Esophagus muscularis mucosa (tissue), 4 donors: Measurements from ENCODE around the gene RORC. TPM values are rescaled to one million over a fixed set of nuclear protein-coding genes. Genes with fewer than 3 reads are reported as not detected.

Experiments used
- DNase-seq: peaks from one replicate; pipeline ENCODE4 v3.0.0-alpha.2; 2017; ENCODE audit errors: extremely low spot score
- H3K27ac ChIP-seq, 4 donors: fragments of 200-600 bp; sonication (generic); replicated peaks in 1 of 4; 1 replicate in 3 of 4; 2 replicates in 1 of 4; pipeline ENCODE4 v1.5.1; 2016 to 2019; ENCODE audit warnings: mild to moderate bottlenecking in 1 of 4
- H3K27me3 ChIP-seq, 4 donors: fragments of 200-600 bp; sonication (generic); one replicate each; pipeline versions ENCODE4 v1.5.1 to v1.6.0; 2016 to 2019
- H3K36me3 ChIP-seq, 4 donors: fragments of 200-600 bp; sonication (generic); one replicate each; pipeline ENCODE4 v1.5.1; 2016 to 2019
- H3K4me1 ChIP-seq, 4 donors: fragments of 200-600 bp; sonication (generic); one replicate each; pipeline ENCODE4 v1.5.1; 2016 to 2019
- H3K4me3 ChIP-seq, 4 donors: fragments of 200-600 bp; sonication (generic); 1 replicate in 2 of 4; 2 replicates in 2 of 4; pipeline ENCODE4 v1.5.1; 2016 to 2019; ENCODE audit warnings: mild to moderate bottlenecking in 4 of 4, moderate library complexity in 1 of 4
- H3K9me3 ChIP-seq, 4 donors: fragments of 200-600 bp; sonication (generic); 1 replicate in 3 of 4; 2 replicates in 1 of 4; pipeline ENCODE4 v1.5.1; 2016 to 2019
- EP300 ChIP-seq: sonication (generic); formaldehyde crosslinking; IDR thresholded peaks from one replicate; pipeline ENCODE4 v1.6.1; 2017; ENCODE audit warnings: antibody characterized with exemption
- POLR2A ChIP-seq: fragments of 450-650 bp; IDR thresholded peaks from one replicate; pipeline ENCODE4 v1.6.1; 2017; ENCODE audit warnings: antibody characterized with exemption, moderate library complexity, mild to moderate bottlenecking, low read depth
- POLR2AphosphoS5 ChIP-seq, 2 donors: sonication (generic); formaldehyde crosslinking; IDR thresholded peaks; one replicate each; pipeline ENCODE4 v1.6.1; 2017; ENCODE audit warnings: antibody characterized with exemption in 2 of 2
- WGBS: methylation state at CpG from one replicate; pipeline ENCODE4 v1.1.5; 2018; 5-methylcytosine and 5-hydroxymethylcytosine counted together
- intact Hi-C: fragments of 100-400 bp; cut with DNase I; formaldehyde crosslinking; loops from one replicate; pipeline ENCODE4 v1.15.1; 2023
- total RNA-seq, 4 donors: library from RNA; depleted of rRNA; stranded (reverse); fragments of >200 nt; gene quantifications; one replicate each; pipeline versions ENCODE4 v1.1.0 to v1.2.1, GENCODE V29; 2016
- TF ChIP-seq, protein P1 (sequence below), 3 experiments: fragments of 200-600 bp in 2 of 3; fragments of 450-650 bp in 1 of 3; sonication (generic) in 2 of 3; IDR thresholded peaks; one replicate each; pipeline ENCODE4 v1.5.1; 2017 to 2019; ENCODE audit warnings: antibody characterized with exemption in 3 of 3, mild to moderate bottlenecking in 2 of 3, moderate library complexity in 1 of 3

Gene RORC
- total RNA-seq, 4 donors from 2014 or later, result 0.11 to 0.17 TPM; not detected in 2

DNA sequence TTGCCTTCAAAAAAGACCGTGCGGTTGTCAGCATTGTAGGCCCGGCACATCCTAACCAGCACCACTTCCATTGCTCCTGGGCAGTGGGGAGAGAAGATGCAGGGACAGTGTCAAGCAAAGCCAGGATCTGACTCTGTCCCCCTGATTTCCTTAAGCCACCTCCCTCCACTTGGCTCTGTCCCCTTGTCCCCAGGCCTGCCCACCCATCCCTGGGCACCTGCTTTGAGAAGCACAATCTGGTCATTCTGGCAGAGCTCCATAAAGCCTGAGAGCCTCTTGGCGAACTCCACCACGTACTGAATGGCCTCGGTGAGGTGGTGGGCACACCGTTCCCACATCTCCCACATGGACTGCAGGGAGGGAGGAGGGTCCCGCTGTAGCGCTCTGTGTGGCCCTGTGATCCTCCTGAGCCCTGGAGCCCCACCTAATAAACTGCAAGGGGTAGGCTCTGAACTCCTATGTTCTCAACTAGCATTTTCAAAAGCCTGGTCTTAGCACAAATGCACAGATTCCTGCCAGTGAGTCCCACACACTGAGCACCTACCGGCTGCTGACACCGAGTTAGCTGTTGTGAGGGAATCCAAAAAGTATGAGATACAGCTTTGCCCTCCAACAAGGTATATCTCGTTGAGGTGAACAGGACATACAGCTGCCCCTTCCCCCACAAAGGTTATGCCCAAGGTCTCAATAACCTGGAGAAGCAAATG, 18.2 kb downstream of the RORC start:
- TF ChIP-seq EP300 (no peak), POLR2A (no peak)
- 85% methylated on average over 5 of the region's 12 CpGs for WGBS
- DNase-seq, result no peak
- Histone ChIP-seq H3K36me3 (peaks cover 0 to 23% (median 0%) of the 10 kb centered on the region in 4 donors), H3K27ac (no peak overlapping the region), H3K4me3 (no peak overlapping the region), H3K4me1 (no peaks in the 10 kb centered on the region), H3K27me3 (peaks cover 0 to 8% (median 0%) of the 10 kb centered on the region in 4 donors), H3K9me3 (no peaks in the 10 kb centered on the region)
- intact Hi-C loops, result no loop called here

DNA sequence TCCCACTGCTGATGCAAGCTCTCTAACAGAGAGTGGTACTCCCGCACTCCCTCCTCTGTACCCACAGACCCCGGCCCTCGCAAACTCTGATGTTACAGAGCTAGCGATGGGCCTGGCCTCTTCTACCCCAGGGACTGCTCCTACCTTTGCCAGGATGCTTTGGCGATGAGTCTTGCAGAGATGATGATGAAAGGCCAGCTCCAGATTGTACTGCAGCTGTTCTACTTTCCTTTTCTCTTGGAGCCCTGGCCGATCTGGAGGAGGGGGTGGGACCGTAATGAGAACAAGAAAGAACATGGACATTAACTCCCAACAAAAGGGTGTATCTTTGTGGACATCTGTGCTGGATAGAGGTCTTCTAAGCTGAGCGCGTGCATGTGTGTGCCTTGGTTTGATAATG, 20.4 kb downstream of the RORC start:
- Histone ChIP-seq H3K27me3 (peaks cover 0 to 14% (median 0%) of the 10 kb centered on the region in 4 donors), H3K4me3 (no peak overlapping the region), H3K36me3 (peaks cover 0 to 13% (median 0%) of the 10 kb centered on the region in 4 donors), H3K9me3 (no peaks in the 10 kb centered on the region), H3K4me1 (no peaks in the 10 kb centered on the region), H3K27ac (no peak overlapping the region)
- 74% methylated on average over 9 of the region's 9 CpGs for WGBS
- DNase-seq, result no peak
- intact Hi-C loops, result no loop called here
- TF ChIP-seq POLR2A (no peak), POLR2AphosphoS5 (IDR thresholded peaks at IDR 0.05) (no peak), EP300 (no peak)
- TF ChIP-seq, protein P1, sequence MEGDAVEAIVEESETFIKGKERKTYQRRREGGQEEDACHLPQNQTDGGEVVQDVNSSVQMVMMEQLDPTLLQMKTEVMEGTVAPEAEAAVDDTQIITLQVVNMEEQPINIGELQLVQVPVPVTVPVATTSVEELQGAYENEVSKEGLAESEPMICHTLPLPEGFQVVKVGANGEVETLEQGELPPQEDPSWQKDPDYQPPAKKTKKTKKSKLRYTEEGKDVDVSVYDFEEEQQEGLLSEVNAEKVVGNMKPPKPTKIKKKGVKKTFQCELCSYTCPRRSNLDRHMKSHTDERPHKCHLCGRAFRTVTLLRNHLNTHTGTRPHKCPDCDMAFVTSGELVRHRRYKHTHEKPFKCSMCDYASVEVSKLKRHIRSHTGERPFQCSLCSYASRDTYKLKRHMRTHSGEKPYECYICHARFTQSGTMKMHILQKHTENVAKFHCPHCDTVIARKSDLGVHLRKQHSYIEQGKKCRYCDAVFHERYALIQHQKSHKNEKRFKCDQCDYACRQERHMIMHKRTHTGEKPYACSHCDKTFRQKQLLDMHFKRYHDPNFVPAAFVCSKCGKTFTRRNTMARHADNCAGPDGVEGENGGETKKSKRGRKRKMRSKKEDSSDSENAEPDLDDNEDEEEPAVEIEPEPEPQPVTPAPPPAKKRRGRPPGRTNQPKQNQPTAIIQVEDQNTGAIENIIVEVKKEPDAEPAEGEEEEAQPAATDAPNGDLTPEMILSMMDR (IDR thresholded peaks at IDR 0.05), result no peak

DNA sequence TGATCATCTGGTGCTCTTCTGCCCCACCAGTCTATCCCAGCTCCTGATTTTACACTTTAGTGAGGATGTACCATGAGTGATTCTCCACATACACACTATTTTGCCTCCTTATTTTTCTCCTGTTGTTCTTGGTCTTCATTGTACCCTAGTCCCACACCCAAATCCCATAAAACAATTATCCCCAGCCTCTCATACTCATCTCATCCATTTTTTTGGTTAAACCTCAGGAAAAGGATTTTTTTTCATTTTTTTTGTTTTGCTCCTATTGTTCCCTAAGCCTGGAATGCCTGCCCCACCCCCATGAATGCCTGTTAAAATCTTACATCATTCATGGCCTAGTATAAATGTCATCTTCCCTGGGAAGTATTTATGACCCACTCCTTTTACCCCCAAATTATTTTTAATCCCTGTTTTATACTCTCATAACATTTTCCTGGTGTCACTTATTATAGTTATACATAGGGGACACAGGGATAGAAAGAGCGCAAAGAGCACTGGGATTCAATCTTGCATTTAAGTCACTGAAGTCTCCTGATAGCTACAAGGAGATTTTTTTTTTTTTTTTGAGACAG, 21.5 kb downstream of the RORC start:
- Histone ChIP-seq H3K9me3 (no peaks in the 10 kb centered on the region), H3K4me1 (no peaks in the 10 kb centered on the region), H3K4me3 (no peak overlapping the region), H3K36me3 (peaks cover 0 to 8% (median 0%) of the 10 kb centered on the region in 4 donors), H3K27me3 (peaks cover 0 to 20% (median 0%) of the 10 kb centered on the region in 4 donors), H3K27ac (no peak overlapping the region)
- no peak for TF ChIP-seq POLR2A
- TF ChIP-seq, protein P1 (IDR thresholded peaks at IDR 0.05), result no peak
- TF ChIP-seq POLR2AphosphoS5 (IDR thresholded peaks at IDR 0.05), result no peak
- TF ChIP-seq EP300, result no peak
- 97% methylated on average over 1 of the region's 1 CpG for WGBS
- intact Hi-C loops, result no loop called here
- no peak for DNase-seq

DNA sequence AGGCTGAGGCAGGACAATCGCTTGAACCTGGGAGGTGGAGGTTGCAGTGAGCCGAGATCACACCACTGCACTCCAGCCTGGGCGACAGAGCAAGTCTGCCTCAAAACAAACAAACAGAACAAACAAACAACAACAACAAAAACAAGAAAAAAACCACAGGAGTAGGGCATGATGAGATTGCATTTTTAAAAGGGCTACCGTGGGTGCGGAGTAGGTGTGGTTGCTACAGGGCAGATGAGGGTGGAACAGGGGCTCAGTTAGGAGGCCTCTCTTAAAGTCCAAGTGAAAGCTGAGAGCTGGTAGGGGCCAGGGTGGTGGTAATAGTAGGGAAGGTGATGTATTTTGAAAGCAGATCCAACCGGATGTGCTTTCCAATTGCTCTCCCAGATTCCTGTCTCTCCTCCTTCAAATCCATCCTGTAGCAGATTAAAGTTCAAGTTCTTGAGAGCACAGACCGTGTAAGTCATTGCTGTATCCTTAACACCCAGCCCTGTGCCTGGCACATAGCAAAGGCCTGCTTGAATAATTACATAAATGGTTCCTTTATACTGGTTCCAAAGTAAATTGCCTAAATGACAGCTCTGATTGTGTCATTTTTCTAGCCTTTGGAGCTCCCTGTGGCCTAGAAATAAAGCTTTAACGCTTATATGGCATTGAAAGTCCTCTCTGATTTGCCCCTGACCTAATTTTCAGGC, 22.2 kb downstream of the RORC start:
- no peaks in the 10 kb centered on the region for H3K4me1 ChIP-seq
- DNase-seq, result no peak
- peaks cover 0 to 27% (median 0%) of the 10 kb centered on the region in 4 donors for H3K27me3 ChIP-seq
- intact Hi-C loops, result no loop called here
- TF ChIP-seq POLR2A (no peak), POLR2AphosphoS5 (IDR thresholded peaks at IDR 0.05) (no peak), EP300 (no peak)
- TF ChIP-seq, protein P1 (IDR thresholded peaks at IDR 0.05), result no peak
- 74% methylated on average over 8 of the region's 8 CpGs for WGBS
- H3K9me3 ChIP-seq, result no peaks in the 10 kb centered on the region
- no peak overlapping the region for H3K4me3 ChIP-seq
- H3K27ac ChIP-seq, result no peak overlapping the region
- peaks cover 0 to 3% (median 0%) of the 10 kb centered on the region in 4 donors for H3K36me3 ChIP-seq

DNA sequence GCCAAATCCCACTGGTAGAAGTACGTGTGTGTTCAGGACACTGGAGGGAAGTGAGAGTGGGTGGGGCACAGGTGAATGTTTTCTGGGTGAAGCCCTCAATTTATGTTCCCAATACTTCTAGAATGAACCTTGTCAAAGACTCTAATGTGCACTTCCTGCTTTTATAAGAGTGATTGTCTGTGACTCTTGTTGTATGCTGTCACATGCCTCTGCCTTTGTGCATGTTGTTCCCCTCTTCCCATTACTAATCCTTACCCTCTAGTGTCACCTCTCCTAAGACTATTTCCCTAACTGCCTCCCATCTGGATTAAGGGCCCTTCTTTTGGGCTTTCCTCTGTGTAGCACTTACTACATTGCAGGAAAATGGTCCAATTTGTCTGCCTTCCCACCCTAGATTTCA, 23.8 kb downstream of the RORC start:
- Histone ChIP-seq H3K9me3 (no peaks in the 10 kb centered on the region), H3K27me3 (peaks cover 0 to 32% (median 0%) of the 10 kb centered on the region in 4 donors), H3K4me1 (no peaks in the 10 kb centered on the region), H3K36me3 (no peaks in the 10 kb centered on the region), H3K4me3 (no peak overlapping the region), H3K27ac (no peak overlapping the region)
- intact Hi-C loops, result no loop called here
- DNase-seq, result no peak
- TF ChIP-seq EP300, result no peak
- TF ChIP-seq, protein P1 (IDR thresholded peaks at IDR 0.05), result no peak
- no peak for TF ChIP-seq POLR2AphosphoS5 (IDR thresholded peaks at IDR 0.05)
- no peak for TF ChIP-seq POLR2A
- 62% methylated on average over 1 of the region's 1 CpG for WGBS
